HG03469 (cell line): Measurements from ENCODE around the gene DCUN1D2.
A peak's percentile ranks its signal among the peaks of the same experiment; 100 is the strongest.
"Not testable (repeated sequence)": the region's sequence is repeated elsewhere in the genome, so short reads cannot be mapped to it uniquely, and the experiment has no call there.

Source experiments
- ATAC-seq: cut with Tn5 transposase; IDR thresholded peaks from one replicate; pipeline ENCODE4 v1.9.1; 2021; ENCODE audit warnings: mild to moderate bottlenecking, moderate library complexity, moderate number of reproducible peaks; ENCODE audit not compliant: unreplicated experiment

The DCUN1D2 gene

GRCh38 chr13:113490496-113491417 lies at the start of gene DCUN1D2:
Gene DCUN1D2, minus strand, starts transcription at chr13:113490711. Its CDS starts 42 bp downstream, at chr13:113490669.
- ATAC-seq: peak; percentile 68

DNA sequence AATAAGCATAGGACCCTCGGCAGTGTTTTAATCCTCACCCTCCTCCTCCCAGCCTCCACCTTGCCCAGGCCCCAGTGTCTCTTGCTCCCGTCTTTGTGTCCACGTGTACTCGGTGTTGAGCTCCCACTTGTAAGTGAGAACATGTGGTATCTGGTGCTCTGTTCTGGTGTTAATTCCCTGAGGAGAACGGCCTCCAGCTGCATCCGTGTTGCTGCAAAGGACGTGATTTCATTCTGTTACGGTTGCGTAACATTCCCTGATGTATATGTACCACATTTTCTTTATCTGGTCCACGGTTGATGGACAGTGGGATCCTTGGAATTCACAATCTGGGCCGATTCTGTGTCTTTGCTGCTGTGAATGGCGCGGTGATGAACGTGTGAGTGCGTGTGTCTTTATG lies 49.3 kb upstream of the DCUN1D2 start:
- no peak for ATAC-seq

DNA sequence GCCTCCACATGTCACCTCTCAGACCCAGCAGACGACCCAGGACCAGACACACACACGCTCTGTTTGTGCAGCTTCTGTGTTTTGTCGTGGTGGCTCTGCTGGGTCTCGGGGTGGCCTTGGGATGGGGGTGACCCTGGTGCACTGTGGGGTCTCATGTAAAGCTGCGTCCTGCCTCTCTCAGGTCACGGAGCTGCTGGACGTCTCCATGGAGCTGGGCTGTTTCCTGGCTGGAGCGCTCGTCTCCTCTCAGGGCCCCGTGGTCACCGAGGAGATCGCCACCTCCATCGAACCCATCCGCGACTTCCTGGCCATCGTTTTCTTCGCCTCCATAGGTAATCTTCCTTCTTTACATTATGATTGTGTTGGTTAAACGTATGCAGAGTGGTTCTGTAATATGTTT lies 48.7 kb upstream of the DCUN1D2 start:
- ATAC-seq: no peak

GRCh38 chr13:113538689-113539058 lies 48.2 kb upstream of the DCUN1D2 start:
- ATAC-seq: no peak

DNA sequence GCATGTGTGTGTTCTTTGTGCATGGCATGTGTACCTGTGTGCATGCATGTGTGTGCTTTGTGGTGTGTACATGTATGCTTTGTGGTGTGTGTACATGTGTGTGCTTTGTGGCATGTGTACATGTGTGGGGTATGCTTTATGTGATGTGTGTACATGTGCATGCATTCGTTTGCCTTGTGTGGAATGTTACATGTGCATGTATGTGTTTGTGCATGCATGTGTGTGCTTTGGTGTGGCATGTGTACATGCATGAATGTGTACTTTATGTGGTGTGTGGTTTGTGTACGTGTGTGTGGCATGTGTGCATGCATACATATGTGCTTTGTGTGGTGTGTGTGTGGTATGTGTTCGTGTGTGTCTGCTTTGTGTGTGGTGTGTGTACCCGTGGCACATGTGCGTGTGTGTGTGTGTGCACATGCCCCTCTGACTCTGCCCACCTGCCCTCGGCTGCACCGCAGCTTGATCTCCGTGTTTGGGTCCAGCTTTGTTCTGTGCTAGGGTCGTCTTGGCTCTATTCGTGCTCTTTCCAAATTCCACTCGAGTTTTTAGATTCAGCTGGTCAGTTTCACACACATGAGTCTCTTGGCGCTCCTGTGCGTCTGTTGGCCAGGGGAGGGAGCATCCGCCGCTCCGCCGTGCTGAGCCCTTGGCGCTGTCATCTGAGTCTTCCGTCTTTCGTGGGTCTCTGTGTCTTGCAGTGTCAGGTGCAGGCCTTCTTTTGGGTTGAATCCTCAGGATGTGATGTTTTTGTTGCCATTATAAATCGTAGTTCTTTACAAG lies 47.6 kb upstream of the DCUN1D2 start:
- ATAC-seq: no peak

- ATAC-seq: no peak
Observed at GRCh38 chr13:113537205-113537604, 46.7 kb upstream of the DCUN1D2 start.

GRCh38 chr13:113536461-113537110 lies 46.1 kb upstream of the DCUN1D2 start:
- no peak for ATAC-seq

DNA sequence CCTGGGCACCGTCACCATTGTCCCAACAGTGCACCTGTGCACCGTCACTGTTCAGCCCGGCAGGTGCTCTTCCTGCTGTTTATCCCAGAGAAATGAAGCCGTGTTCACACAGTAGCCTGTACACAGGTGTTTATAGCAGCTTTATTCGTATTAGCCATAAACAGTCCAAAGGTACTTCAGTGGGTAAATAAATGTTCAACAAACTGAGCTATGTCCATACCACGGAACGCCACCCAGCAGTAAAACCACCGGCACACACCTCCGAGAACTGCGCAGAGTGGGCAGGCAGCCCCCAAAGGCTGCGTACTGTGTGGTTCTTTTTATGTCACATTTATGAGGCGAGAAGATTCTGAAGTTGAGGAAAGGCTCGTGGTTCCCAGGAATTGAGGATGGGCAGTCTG lies 44.9 kb upstream of the DCUN1D2 start:
- no peak for ATAC-seq

DNA sequence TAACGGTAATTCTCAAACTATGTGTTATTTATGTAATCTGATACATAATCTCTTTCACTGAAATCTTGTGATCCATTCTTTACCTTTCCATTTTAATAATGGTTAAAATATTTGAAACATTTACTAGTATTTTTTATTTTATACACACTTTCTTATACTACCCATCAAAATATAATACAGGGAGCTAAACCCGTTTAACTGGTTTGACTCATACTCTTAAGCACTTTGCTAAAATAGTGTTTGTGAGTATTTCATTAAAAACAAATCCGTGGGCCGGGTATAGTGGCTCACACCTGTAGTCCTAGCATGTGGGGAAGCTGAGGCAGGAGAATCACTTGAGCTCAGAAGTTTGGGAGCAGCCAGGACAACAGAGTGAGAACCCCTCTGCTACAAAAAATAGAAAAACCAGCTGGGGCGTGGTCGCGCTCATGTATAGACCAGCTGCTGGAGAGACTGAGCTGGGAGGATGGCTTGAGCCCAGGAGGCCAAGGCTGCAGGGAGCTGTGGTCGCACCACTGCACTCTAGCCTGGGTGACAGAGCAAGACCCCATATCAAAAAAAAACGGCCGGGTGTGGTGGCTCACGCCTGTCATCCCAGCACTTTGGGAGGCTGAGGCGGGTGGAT lies 43.8 kb upstream of the DCUN1D2 start:
- no peak for ATAC-seq

GRCh38 chr13:113533161-113533840 lies 42.8 kb upstream of the DCUN1D2 start:
- ATAC-seq: no peak

DNA sequence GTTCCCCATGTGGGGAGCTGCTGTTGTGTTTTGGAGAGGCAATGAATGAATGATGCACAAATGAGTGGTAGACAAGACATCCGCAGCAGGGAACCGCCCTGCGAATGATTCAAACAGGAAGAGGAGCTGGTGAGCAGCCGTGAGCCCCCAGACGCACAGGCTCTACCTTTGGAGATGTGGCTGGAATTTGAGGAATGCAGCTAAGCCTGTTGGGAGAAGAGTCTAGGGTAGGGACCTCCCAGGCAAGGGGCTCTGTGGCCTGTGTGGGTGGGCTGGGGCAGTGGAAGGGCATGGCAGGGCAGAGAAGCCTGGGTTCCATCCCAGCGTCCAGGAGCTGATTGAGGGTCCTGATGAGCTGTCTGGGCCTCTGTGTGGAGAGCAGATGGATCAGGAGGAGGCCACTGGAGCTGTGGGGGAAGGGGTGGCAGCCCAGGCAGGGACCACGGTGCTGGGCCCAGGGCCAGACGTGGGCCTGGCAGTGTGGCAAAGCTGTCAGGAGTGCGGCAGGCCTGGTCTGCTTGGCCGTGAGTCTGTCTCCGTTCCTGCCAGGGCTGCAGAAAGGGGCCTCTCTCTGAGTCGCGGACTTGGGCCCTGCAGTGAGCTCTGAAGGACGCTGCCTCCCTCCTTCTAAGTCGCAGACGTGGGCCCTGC lies 41.8 kb upstream of the DCUN1D2 start:
- ATAC-seq: no peak

DNA sequence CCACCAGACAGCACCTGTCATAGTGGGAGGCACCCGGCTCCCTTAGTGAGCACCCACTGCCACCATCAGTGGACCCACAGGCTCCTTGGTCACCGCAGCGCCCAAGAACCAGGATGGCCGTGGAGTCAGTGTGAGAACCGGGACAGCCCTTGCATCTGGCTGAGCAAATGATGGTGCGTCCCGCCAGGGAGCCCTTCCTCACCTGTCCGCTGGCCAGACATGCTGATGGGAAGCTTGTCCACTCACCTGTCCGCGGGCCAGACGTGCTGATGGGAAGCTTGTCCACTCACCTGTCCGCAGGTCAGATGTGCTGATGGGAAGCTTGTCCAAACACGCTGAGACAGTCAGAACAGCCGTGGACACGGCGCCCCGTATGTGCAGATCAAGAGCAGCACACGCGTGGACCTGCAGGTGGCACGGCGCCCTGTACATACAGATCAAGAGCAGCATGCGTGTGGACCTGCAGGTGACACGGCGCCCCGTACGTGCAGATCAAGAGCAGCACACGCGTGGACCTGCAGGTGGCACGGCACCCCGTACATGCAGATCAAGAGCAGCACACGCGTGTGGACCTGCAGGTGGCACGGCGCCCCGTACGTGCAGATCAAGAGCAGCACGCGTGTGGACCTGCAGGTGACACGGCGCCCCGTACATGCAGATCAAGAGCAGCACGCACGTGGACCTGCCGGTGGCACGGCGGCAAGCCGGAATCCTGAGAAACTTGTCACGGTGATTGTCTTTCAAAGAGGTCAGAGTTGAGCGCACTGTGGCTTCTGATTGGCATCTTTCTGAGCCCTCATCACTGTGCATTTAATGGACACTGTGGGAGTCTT lies 40.7 kb upstream of the DCUN1D2 start:
- no peak for ATAC-seq

DNA sequence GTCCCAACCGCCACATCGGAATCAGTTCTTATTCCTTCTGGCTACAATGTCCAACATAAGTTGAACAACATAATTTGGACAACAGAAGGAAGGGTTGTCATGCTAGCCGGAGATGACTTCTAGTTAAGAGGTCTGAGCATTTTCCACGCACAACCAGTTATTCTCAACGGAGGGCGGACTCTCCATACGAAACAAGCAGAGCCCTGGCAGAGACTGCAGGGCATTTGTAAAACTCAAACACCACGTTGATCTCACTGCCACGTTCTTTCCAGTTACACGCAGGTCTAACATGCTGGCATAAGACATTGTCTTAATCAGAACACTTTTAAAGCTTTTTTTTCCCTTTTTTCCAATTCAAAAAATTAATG lies 38.3 kb upstream of the DCUN1D2 start:
- no peak for ATAC-seq

GRCh38 chr13:113528101-113528812 lies 37.7 kb upstream of the DCUN1D2 start:
- no peak for ATAC-seq

DNA sequence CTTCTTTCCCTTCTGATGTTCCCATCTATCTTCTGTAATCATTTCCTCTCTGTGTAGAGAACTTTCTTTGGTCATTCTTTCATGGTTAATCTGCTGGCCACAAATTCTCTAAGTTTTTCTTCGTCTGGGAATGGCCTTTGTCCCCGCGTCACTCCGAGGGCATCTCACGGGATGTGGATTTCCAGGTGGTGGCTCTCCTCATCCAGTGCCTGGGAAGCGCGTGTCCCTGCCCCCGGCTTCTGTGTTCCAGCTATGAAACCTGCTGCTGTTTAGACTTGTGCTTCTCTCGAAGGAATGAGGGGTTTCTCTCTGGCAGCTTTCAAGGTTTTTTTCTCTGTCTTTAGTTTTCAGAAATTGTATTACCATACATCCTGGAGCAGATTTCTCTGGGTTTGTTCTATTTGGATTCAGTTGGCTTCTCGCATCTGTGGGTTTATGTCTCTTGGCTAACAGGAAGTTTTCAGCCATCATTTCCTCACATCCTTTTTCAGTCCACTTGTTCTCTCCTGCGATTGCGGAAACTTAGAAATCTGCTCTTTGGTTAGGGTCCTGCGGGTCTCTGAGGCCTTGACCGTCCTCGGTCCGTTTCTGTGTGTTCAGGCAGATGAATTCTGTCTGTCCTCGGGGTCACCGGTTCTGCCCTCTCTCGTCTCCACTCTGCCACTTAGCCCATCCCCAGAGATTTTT lies 36.9 kb upstream of the DCUN1D2 start:
- ATAC-seq: no peak

DNA sequence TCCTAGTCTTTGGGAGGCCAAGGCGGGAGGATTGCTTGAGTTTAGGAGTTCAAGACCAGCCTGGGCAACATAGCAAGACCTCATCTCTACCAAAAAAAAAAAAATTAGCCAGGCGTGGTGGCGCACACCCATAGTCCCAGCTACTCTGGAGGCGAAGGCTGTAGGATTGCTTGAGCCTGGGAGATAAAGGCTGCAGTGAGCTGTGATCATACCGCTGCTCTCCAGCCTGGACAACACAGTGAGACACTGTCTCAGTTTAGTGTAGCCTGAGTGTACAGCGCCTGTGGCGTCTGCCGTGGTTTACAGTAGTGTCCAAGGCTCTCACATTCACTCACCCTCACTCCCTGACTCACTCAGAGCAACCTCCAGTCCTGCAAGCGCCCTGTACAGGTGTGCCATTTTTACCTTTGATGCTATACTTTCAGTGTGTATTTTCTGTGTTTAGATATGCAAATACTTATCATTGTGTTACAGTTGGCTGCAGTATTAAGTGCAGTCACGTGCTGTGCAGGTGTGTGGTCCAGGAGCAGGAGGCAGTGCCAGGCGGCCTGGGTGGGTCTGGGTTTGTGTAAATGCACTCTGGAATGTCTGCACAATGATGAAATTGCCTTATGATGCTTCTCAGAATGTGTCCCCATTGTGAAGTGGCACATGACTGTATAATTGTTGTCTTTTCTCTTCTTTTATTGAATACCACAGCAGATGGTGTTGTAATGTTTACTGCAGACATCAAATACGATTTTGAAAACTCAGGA lies 36.1 kb upstream of the DCUN1D2 start:
- no peak for ATAC-seq

- ATAC-seq: not testable (repeated sequence)
Observed at GRCh38 chr13:113522438-113522837, 31.9 kb upstream of the DCUN1D2 start.
